ENCODE measurements around the gene CARMIL1.
"Not testable (repeated sequence)": the region's sequence is repeated elsewhere in the genome, so short reads cannot be mapped to it uniquely, and the experiment has no call there.

The CARMIL1 gene

GRCh38 chr6:25277857-25278256, 1.3 kb upstream of the CARMIL1 start:
- DNase-seq, result no peak

GRCh38 chr6:25278261-25278913, 787 bp upstream of the CARMIL1 start:
- DNase-seq, result no peak

- peak in 1 of 2 experiments; percentile 7 for DNase-seq
These were observed 672 bp downstream of the CARMIL1 start for GRCh38 chr6:25279748-25280343.

- DNase-seq, result peak in 1 of 2 experiments; percentile 5
These were observed 1.3 kb downstream of the CARMIL1 start for GRCh38 chr6:25280344-25281074.

DNA sequence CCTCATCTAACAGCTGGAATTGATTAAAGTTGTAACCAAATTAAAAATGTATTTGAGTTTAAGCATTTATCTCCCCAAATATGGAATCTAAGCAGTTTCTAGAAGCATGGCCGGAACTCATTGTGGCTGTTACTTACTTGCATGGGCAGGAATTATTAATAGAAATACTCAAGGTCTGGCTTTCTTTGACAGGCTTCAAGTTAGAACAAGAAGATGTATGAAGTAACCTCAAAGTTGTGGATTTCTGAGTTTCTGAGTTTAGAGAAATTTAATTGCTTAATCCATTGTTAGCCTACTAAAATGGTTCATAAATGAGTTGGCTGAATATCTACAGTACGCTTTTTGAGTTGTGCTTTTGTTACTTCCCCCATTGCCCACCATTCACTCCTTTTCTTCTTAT, 7.7 kb downstream of the CARMIL1 start:
- no peak for DNase-seq

DNA sequence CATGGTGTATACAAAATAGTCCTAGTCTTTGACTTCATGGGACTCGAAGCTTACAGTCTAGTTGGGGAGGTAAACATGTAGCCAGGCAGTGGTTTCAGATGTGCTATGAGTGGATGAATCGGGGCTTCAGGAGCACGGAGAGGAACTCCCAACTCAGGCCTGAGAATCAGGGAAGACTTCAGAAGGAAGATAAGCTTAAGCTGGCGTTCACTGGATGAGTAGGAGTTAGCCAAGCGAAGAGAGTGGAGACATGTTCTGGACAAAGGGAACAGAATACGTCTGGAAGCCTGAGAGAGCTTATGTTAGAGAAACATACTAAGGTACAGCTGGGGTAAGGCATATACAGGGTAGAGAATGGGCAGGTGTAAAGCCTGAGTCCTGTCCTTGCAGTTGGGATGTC, 8.8 kb downstream of the CARMIL1 start:
- DNase-seq, result no peak

DNA sequence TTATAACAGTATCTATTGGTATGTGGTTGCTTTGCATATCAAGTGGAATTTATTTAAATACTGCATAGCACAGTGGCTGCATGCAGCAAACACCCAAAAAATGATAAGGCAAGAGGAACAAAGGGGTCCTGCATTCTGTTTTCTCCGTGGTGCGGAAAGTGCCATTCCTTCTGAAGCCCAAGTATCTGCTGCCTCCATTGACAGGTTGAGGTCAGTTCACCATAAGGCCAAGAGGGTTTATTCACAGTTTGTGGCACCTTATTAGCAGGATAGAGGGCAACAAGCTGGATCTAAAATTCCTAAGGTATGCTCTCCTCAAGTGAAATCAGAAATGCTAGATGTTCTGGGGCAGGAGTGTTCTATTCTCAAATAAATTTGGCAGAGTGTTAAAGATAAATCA, 9.3 kb downstream of the CARMIL1 start:
- DNase-seq, result no peak

GRCh38 chr6:25290306-25291060, 11.3 kb downstream of the CARMIL1 start:
- no peak for DNase-seq

GRCh38 chr6:25292384-25292783, 13.2 kb downstream of the CARMIL1 start:
- no peak for DNase-seq

- DNase-seq, result no peak
These were observed 16.5 kb downstream of the CARMIL1 start for GRCh38 chr6:25295651-25296050.

GRCh38 chr6:25296217-25296905, 17.2 kb downstream of the CARMIL1 start:
- no peak for DNase-seq

DNA sequence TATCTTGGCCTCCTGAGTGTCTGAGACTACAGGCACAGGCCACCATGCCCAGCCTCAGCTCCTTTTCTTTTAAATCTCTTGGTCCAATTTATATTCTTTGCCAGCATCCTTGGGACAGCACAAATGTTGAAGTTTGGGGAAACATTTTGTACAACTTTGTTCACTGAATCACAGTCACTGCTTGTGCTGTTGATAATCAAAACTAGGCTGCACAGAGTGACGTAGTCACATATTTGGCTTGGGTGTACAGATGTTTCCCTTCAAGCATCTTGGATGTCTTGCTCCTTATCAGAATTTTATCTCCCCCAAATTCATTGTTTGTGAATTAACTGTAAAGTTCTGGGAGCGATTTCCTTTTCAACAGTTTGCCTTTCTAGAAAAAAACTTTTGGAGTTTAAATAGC, 17.9 kb downstream of the CARMIL1 start:
- DNase-seq, result no peak

GRCh38 chr6:25297823-25298522, 18.8 kb downstream of the CARMIL1 start:
- no peak for DNase-seq

DNA sequence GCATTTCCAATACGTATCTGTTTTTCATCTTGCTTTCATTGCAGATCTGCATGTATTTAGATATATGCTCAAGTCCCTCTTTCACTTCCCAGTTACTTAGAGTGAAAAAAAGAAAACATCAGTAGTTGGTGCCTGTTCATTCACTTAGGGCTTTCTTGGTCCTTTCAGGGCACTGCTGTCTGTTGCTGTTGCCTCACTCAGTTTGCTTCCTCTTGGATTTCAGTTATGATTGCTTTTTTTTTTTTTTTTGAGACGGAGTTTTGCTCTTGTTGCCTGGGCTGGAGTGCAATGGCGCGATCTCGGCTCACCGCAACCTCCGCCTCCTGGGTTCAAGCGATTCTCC, 19.3 kb downstream of the CARMIL1 start:
- not testable (repeated sequence) for DNase-seq

GRCh38 chr6:25301362-25301761, 22.2 kb downstream of the CARMIL1 start:
- no peak for DNase-seq

- no peak for DNase-seq
These were observed 23.0 kb downstream of the CARMIL1 start for GRCh38 chr6:25302151-25302550.

DNA sequence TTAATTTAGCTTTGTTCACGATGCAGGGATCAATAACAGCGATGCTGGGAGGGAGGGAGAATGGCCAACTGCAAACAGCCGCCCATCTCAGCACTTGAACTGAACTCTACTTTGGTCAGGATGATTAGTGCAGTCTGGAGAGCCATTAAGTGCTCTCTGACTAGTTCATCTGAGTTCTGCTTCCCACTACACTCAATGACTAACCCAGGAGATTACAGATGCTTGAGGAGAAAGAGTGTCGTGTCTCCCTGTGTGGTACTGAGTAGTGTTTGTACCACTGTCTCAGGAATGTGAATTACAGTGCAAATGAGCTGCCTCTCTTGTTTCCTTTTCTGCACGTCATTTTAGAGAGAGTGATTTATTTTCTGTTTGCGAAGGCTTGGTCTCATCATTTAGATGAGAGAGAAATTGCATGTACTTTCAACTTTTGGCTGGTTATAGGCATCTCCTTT, 23.5 kb downstream of the CARMIL1 start:
- no peak for DNase-seq

- no peak for DNase-seq
These were observed 24.1 kb downstream of the CARMIL1 start for GRCh38 chr6:25303254-25303653.

- no peak for DNase-seq
These were observed 27.2 kb downstream of the CARMIL1 start for GRCh38 chr6:25306379-25306778.

GRCh38 chr6:25307805-25308494, 28.8 kb downstream of the CARMIL1 start:
- no peak for DNase-seq

DNA sequence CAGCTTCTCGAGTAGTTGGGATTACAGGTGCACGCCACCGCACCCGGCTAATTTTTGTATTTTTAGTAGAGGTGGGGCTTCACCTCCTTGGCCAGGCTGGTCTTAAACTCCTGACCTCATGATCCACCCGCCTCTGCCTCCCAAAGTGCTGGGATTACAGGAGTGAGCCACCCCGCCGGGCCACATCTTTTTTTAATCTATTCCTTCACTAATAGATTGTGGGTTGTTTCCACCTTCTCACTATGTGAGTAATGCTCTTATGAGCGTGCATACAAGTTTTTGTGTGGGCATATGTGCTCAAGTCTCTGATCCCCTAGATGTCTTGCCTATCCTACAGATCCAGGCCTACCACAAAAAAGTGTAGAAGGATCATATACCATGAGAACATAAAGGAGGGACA, 30.7 kb downstream of the CARMIL1 start:
- DNase-seq, result no peak
